Mesenchymal stem cell (in vitro differentiated cells and primary cell): ENCODE data around the gene SLC6A18.

ENCODE experiments used
- DNase-seq: peaks from one replicate; pipeline ENCODE4 v3.0.0-alpha.2; 2013
- H2AFZ ChIP-seq: one replicate; pipeline ENCODE4 v1.6.1; 2013; ENCODE audit warnings: low read depth, mild to moderate bottlenecking, control low read depth, inconsistent platforms, low read length, moderate library complexity
- H2AK5ac ChIP-seq: 2 replicates; pipeline ENCODE4 v1.6.1; 2013; ENCODE audit warnings: low read length, moderate library complexity, mild to moderate bottlenecking, inconsistent platforms; ENCODE audit not compliant: severe bottlenecking
- H2BK120ac ChIP-seq: one replicate; pipeline ENCODE4 v1.6.1; 2013; ENCODE audit warnings: low read depth, mild to moderate bottlenecking, inconsistent platforms, low read length, moderate library complexity
- H2BK12ac ChIP-seq, 2 experiments: one replicate each; pipeline ENCODE4 v1.6.1; 2013; ENCODE audit warnings: inconsistent platforms in 2 of 2, low read length in 2 of 2, mild to moderate bottlenecking in 2 of 2, moderate library complexity in 2 of 2, control low read depth in 1 of 2
- H2BK15ac ChIP-seq: one replicate; pipeline ENCODE4 v1.6.1; 2013; ENCODE audit warnings: mild to moderate bottlenecking, low read depth, inconsistent platforms; ENCODE audit not compliant: poor library complexity, severe bottlenecking
- H2BK5ac ChIP-seq: 2 replicates; pipeline ENCODE4 v1.6.1; 2013; ENCODE audit warnings: low read depth, mild to moderate bottlenecking, low read length, control low read depth, inconsistent platforms; ENCODE audit not compliant: poor library complexity, severe bottlenecking
- H3K14ac ChIP-seq, 2 experiments: one replicate each; pipeline ENCODE4 v1.6.1; 2013; ENCODE audit warnings: inconsistent platforms in 2 of 2, low read length in 2 of 2, control low read depth in 1 of 2, mild to moderate bottlenecking in 1 of 2, moderate library complexity in 1 of 2
- H3K18ac ChIP-seq, 2 experiments: one replicate each; pipeline ENCODE4 v1.6.1; 2013; ENCODE audit warnings: inconsistent platforms in 2 of 2, low read length in 2 of 2, control low read depth in 1 of 2, low read depth in 1 of 2, mild to moderate bottlenecking in 1 of 2
- H3K23ac ChIP-seq, 2 experiments: one replicate each; pipeline ENCODE4 v1.6.1; 2013; ENCODE audit warnings: inconsistent platforms in 2 of 2, low read length in 2 of 2, mild to moderate bottlenecking in 2 of 2, moderate library complexity in 2 of 2, control low read depth in 1 of 2
- H3K27ac ChIP-seq: 2 replicates; pipeline ENCODE4 v1.5.1; 2013; ENCODE audit warnings: mild to moderate bottlenecking, moderate library complexity, low read length, control low read depth, inconsistent platforms; ENCODE audit not compliant: poor library complexity, severe bottlenecking
- H3K27me3 ChIP-seq, 2 experiments: 2 replicates each; pipeline versions ENCODE4 v1.6.1 to v1.7.0; 2013; ENCODE audit warnings: low read length in 2 of 2, mild to moderate bottlenecking in 2 of 2, moderate library complexity in 2 of 2, control low read depth in 1 of 2, inconsistent platforms in 1 of 2; ENCODE audit not compliant: control insufficient read depth in 1 of 2, insufficient read depth in 1 of 2
- H3K36me3 ChIP-seq, 2 experiments: 2 replicates each; pipeline versions ENCODE4 v1.6.1 to v1.7.0; 2013; ENCODE audit warnings: low read length in 2 of 2, control low read depth in 1 of 2, inconsistent platforms in 1 of 2, low read depth in 1 of 2, mild to moderate bottlenecking in 1 of 2; ENCODE audit not compliant: insufficient read depth in 2 of 2, control insufficient read depth in 1 of 2
- H3K4ac ChIP-seq, 2 experiments: one replicate each; pipeline ENCODE4 v1.6.1; 2013; ENCODE audit warnings: inconsistent platforms in 2 of 2, low read length in 2 of 2, mild to moderate bottlenecking in 2 of 2, moderate library complexity in 2 of 2, control low read depth in 1 of 2, low read depth in 1 of 2
- H3K4me1 ChIP-seq: 2 replicates; pipeline ENCODE4 v1.6.1; 2013; ENCODE audit warnings: low read depth, low read length, control low read depth; ENCODE audit not compliant: control insufficient read depth, insufficient read depth
- H3K4me2 ChIP-seq: 2 replicates; pipeline ENCODE4 v1.6.1; 2013; ENCODE audit warnings: low read length, mild to moderate bottlenecking, inconsistent platforms; ENCODE audit not compliant: poor library complexity, severe bottlenecking
- H3K4me3 ChIP-seq, 2 experiments: 2 replicates each; pipeline versions ENCODE4 v1.5.1 to v1.7.0; 2013; ENCODE audit warnings: low read length in 2 of 2, mild to moderate bottlenecking in 2 of 2, control low read depth in 1 of 2, low read depth in 1 of 2; ENCODE audit not compliant: insufficient read depth in 1 of 2
- H3K79me1 ChIP-seq: replicated peaks from 2 replicates; pipeline ENCODE4 v1.6.1; 2013; ENCODE audit warnings: mild to moderate bottlenecking, control low read depth, low read length, inconsistent platforms; ENCODE audit not compliant: poor library complexity, severe bottlenecking
- H3K9ac ChIP-seq: 2 replicates; pipeline ENCODE4 v1.7.0; 2013; ENCODE audit warnings: mild to moderate bottlenecking, low read length, moderate library complexity
- H3K9me3 ChIP-seq: 2 replicates; pipeline ENCODE4 v1.7.0; 2013; ENCODE audit warnings: mild to moderate bottlenecking, low read length; ENCODE audit not compliant: control insufficient read depth
- H4K8ac ChIP-seq: one replicate; pipeline ENCODE4 v1.6.1; 2013; ENCODE audit warnings: inconsistent platforms, mild to moderate bottlenecking, low read length, moderate library complexity
- H4K91ac ChIP-seq: one replicate; pipeline ENCODE4 v1.6.1; 2013; ENCODE audit warnings: mild to moderate bottlenecking, low read length, inconsistent platforms
- WGBS: methylation state at CpG from one replicate; pipeline ENCODE4 v1.1.7; 2013; ENCODE audit warnings: mixed read lengths; 5-methylcytosine and 5-hydroxymethylcytosine counted together

SLC6A18 gene

GRCh38 chr5:1242733-1243486, 17.7 kb downstream of the SLC6A18 start:
- Histone ChIP-seq H3K4me3 (no peak overlapping the region), H3K23ac (no peak overlapping the region), H3K9me3 (no peaks in the 10 kb centered on the region), H2BK5ac (no peak overlapping the region), H2AK5ac (no peak overlapping the region), H4K8ac (no peak overlapping the region), H3K18ac (no peak overlapping the region), H4K91ac (no peak overlapping the region), H3K36me3 (no peaks in the 10 kb centered on the region), H2BK120ac (no peak overlapping the region), H3K14ac (no peak overlapping the region), H3K79me1 (no peaks in the 10 kb centered on the region), H3K27me3 (peaks cover 0 to 48% of the 10 kb centered on the region in 2 experiments), H3K4ac (no peak overlapping the region), H2BK15ac (no peak overlapping the region), H3K4me2 (no peak overlapping the region), H2BK12ac (no peak overlapping the region), H2AFZ (no peak overlapping the region), H3K9ac (no peak overlapping the region), H3K4me1 (no peaks in the 10 kb centered on the region), H3K27ac (no peak overlapping the region)
- DNase-seq: no peak
- WGBS: 77% methylated on average over 14 of the region's 14 CpGs

DNA sequence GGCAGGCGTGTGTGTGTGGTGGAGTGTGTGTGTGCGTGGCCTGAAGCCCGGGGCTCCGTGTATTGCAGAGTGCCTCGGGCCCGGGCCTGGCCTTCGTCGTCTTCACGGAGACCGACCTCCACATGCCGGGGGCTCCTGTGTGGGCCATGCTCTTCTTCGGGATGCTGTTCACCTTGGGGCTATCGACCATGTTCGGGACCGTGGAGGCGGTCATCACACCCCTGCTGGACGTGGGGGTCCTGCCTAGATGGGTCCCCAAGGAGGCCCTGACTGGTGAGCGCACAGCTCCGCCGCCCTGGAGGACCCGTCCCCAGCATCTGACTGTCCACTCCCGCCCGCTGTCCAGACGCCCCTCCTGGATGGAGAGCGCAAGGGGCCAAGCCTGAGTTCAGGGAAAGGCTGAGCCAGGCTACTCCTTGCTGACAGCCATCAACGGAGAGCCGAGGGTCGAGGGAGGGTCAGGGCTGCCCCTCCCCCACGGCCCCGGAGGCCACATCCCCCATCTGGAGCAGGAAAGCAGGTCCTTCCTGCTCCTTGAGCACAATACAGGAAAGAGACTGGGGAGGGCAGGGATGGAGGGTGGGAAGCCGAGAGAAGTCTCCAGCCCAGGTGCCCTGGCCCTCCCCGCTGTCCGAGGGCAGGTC, 18.4 kb downstream of the SLC6A18 start:
- Histone ChIP-seq H3K4me2 (no peak overlapping the region), H3K9ac (no peak overlapping the region), H3K36me3 (no peaks in the 10 kb centered on the region), H2AFZ (no peak overlapping the region), H2BK5ac (no peak overlapping the region), H3K23ac (no peak overlapping the region), H4K91ac (no peak overlapping the region), H3K79me1 (no peaks in the 10 kb centered on the region), H2AK5ac (no peak overlapping the region), H2BK15ac (no peak overlapping the region), H4K8ac (no peak overlapping the region), H3K27ac (no peak overlapping the region), H3K4me3 (no peak overlapping the region), H3K27me3 (peaks cover 0 to 51% of the 10 kb centered on the region in 2 experiments), H3K14ac (no peak overlapping the region), H2BK120ac (no peak overlapping the region), H3K4me1 (no peaks in the 10 kb centered on the region), H3K9me3 (no peaks in the 10 kb centered on the region), H2BK12ac (no peak overlapping the region), H3K4ac (no peak overlapping the region), H3K18ac (no peak overlapping the region)
- DNase-seq: no peak
- WGBS: 72% methylated on average over 31 of the region's 33 CpGs

- H3K79me1 ChIP-seq: no peaks in the 10 kb centered on the region
- no peak overlapping the region for H3K4ac ChIP-seq
- no peak overlapping the region for H2BK15ac ChIP-seq
- H3K14ac ChIP-seq: no peak overlapping the region
- no peak overlapping the region for H3K4me2 ChIP-seq
- no peaks in the 10 kb centered on the region for H3K4me1 ChIP-seq
- H3K27me3 ChIP-seq: peaks cover 5 to 52% of the 10 kb centered on the region in 2 experiments
- H3K27ac ChIP-seq: no peak overlapping the region
- 89% methylated on average over 21 of the region's 21 CpGs for WGBS
- H2BK5ac ChIP-seq: no peak overlapping the region
- no peak for DNase-seq
- H4K8ac ChIP-seq: no peak overlapping the region
- no peak overlapping the region for H2BK12ac ChIP-seq
- H3K18ac ChIP-seq: no peak overlapping the region
- no peak overlapping the region for H3K9ac ChIP-seq
- H2AK5ac ChIP-seq: no peak overlapping the region
- H4K91ac ChIP-seq: no peak overlapping the region
- no peak overlapping the region for H2BK120ac ChIP-seq
- H3K23ac ChIP-seq: no peak overlapping the region
- H2AFZ ChIP-seq: no peak overlapping the region
- H3K36me3 ChIP-seq: no peaks in the 10 kb centered on the region
- no peak overlapping the region for H3K4me3 ChIP-seq
- H3K9me3 ChIP-seq: no peaks in the 10 kb centered on the region
These were observed 19.1 kb downstream of the SLC6A18 start for GRCh38 chr5:1244255-1244654.

DNA sequence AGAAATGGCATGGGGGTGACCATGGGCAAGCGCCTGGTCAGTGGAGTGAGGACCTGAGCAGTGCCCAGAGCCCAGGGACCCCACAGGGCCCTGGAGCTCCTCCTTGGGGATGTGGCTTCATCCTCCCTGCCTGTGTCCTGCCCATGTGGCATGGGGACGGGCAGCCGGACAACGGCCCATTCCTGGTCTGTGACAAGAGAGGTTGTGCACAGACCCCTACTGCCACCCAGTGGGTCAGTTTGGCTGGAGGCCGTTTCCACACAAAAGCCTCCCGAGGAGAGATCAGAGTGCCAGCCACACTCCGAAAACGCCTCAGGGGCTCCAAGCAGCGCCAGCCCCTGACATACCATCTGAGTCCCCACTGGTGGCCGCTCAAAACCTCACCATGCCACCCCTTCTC, 19.8 kb downstream of the SLC6A18 start:
- no peak overlapping the region for H2AK5ac ChIP-seq
- H3K14ac ChIP-seq: no peak overlapping the region
- no peak overlapping the region for H3K9ac ChIP-seq
- no peaks in the 10 kb centered on the region for H3K36me3 ChIP-seq
- H3K23ac ChIP-seq: no peak overlapping the region
- H3K18ac ChIP-seq: no peak overlapping the region
- H3K4ac ChIP-seq: no peak overlapping the region
- no peaks in the 10 kb centered on the region for H3K4me1 ChIP-seq
- H2BK5ac ChIP-seq: no peak overlapping the region
- H4K8ac ChIP-seq: no peak overlapping the region
- no peak overlapping the region for H3K4me3 ChIP-seq
- H3K27me3 ChIP-seq: peaks cover 7 to 52% of the 10 kb centered on the region in 2 experiments
- H3K9me3 ChIP-seq: no peaks in the 10 kb centered on the region
- H2BK12ac ChIP-seq: no peak overlapping the region
- 79% methylated on average over 9 of the region's 10 CpGs for WGBS
- H4K91ac ChIP-seq: no peak overlapping the region
- no peak overlapping the region for H2BK15ac ChIP-seq
- H2AFZ ChIP-seq: no peak overlapping the region
- no peaks in the 10 kb centered on the region for H3K79me1 ChIP-seq
- H3K27ac ChIP-seq: no peak overlapping the region
- no peak for DNase-seq
- no peak overlapping the region for H2BK120ac ChIP-seq
- H3K4me2 ChIP-seq: no peak overlapping the region
